Activated T-cell treated with anti-CD3 and anti-CD28 coated beads, Interleukin-2, amount 50 U/mL, for 1 hour (primary cell): Measurements from ENCODE around the gene MUC5B.
"Not testable (repeated sequence)": the region's sequence is repeated elsewhere in the genome, so short reads cannot be mapped to it uniquely, and the experiment has no call there.

Experiments used
- DNase-seq: peaks from one replicate; pipeline ENCODE4 v3.0.0-alpha.2; 2020

MUC5B gene, protein sequence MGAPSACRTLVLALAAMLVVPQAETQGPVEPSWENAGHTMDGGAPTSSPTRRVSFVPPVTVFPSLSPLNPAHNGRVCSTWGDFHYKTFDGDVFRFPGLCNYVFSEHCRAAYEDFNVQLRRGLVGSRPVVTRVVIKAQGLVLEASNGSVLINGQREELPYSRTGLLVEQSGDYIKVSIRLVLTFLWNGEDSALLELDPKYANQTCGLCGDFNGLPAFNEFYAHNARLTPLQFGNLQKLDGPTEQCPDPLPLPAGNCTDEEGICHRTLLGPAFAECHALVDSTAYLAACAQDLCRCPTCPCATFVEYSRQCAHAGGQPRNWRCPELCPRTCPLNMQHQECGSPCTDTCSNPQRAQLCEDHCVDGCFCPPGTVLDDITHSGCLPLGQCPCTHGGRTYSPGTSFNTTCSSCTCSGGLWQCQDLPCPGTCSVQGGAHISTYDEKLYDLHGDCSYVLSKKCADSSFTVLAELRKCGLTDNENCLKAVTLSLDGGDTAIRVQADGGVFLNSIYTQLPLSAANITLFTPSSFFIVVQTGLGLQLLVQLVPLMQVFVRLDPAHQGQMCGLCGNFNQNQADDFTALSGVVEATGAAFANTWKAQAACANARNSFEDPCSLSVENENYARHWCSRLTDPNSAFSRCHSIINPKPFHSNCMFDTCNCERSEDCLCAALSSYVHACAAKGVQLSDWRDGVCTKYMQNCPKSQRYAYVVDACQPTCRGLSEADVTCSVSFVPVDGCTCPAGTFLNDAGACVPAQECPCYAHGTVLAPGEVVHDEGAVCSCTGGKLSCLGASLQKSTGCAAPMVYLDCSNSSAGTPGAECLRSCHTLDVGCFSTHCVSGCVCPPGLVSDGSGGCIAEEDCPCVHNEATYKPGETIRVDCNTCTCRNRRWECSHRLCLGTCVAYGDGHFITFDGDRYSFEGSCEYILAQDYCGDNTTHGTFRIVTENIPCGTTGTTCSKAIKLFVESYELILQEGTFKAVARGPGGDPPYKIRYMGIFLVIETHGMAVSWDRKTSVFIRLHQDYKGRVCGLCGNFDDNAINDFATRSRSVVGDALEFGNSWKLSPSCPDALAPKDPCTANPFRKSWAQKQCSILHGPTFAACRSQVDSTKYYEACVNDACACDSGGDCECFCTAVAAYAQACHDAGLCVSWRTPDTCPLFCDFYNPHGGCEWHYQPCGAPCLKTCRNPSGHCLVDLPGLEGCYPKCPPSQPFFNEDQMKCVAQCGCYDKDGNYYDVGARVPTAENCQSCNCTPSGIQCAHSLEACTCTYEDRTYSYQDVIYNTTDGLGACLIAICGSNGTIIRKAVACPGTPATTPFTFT (N-terminal part only)

GRCh38 chr11:1222491-1223345 lies at the start of gene MUC5B:
Gene MUC5B, plus strand, starts transcription at chr11:1223066. Its CDS starts 58 bp downstream, at chr11:1223124.
- DNase-seq, result no peak

DNA sequence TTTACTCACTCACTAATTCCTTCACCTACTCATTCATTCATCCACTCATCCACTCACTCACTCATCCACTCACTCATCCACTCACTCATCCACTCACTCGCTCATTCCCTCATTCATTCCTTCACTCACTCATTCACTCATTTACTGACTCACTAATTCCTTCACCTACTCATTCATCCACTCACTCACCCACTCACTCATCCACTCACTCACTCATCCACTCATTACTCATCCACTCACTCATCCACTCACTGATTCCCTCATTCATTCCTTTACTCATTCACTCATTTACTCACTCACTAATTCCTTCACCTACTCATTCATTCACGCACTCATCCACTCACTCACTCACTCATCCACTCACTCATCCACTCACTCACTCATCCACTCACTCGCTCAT lies 49.5 kb upstream of the MUC5B start:
- DNase-seq, result not testable (repeated sequence)

DNA sequence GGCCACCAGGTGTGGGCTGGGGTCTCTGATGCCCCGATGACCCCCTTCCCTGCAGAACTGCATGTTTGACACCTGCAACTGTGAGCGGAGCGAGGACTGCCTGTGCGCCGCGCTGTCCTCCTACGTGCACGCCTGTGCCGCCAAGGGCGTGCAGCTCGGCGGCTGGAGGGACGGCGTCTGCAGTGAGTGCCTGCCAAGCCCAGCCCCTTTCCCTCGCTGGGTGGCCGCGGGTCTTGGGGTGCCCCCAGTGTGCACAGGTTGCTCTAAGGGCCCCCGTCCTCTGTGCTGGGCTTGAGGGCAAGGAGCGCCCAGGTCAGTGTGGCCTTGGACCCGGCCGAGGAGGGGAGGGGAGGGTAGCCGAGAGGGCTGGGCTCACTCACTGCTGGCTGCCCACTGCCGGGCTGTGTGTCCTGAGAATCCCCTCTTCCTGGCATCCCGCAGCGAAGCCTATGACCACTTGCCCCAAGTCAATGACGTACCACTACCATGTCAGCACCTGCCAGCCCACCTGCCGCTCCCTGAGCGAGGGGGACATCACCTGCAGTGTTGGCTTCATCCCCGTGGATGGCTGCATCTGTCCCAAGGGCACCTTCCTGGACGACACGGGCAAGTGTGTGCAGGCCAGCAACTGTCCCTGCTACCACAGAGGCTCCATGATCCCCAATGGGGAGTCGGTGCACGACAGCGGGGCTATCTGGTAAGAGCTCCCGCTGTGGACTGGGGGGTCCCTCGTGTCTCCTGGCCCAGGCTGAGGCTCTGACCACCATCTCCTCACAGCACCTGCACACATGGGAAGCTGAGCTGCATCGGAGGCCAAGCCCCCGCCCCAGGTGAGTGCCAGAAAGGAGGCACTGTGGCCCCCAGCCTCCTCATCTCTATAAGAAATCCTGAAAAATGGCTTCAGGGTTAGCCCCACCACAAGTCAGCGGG lies 48.2 kb upstream of the MUC5B start:
- DNase-seq, result no peak

DNA sequence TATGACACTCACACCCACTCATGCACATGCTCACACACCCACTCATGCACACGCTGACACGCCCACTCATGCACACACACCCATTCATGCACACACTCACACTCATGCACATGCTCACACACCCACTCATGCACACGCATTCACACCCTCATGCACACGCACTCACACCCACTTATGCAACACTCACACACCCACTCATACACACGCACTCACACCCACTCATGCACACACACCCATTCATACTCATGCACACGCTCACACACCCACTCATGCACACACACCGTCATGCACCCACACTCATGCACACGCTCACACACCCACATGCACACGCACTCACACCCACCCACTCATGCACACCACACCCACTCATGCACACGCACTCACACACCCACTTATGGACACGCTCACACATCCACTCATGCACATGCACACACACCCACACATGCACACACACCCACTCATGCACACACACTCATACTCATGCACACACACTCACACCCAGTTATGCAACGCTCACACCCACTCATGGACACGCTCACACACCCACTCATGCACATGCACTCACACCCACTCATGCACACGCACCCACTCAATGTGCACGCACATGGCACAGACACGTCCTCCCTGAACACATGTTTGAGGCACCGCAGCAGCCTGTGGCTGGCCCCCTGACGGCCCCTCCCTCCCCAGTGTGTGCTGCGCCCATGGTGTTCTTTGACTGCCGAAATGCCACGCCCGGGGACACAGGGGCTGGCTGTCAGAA lies 47.2 kb upstream of the MUC5B start:
- no peak for DNase-seq

GRCh38 chr11:1176224-1177019 lies 46.4 kb upstream of the MUC5B start:
- DNase-seq, result no peak

GRCh38 chr11:1177020-1177770 lies 45.7 kb upstream of the MUC5B start:
- no peak for DNase-seq

- no peak for DNase-seq
These were observed 45.1 kb upstream of the MUC5B start for GRCh38 chr11:1177771-1178090.

- no peak for DNase-seq
These were observed 44.5 kb upstream of the MUC5B start for GRCh38 chr11:1178201-1178885.

GRCh38 chr11:1178906-1179305 lies 44.0 kb upstream of the MUC5B start:
- no peak for DNase-seq

DNA sequence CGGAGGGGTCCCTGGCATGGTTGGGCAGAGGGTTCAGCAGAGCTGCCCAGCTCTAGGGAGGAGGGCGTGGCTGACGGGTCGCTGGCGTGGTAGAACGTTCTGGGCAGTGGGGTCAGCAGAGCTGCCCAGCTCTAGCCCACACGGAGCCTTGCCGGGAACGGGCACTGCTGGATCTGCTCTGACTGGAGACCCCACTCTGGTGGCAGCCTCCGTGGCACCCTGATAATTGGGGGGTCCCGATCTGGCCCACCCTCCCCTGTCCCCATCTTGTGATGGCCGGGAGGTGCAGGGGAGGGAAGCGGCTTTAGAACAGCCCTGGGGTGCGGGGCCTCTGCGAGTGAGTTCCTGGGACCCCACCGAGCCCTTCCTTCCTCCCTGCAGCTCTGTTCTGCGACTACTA lies 43.2 kb upstream of the MUC5B start:
- DNase-seq, result no peak

- DNase-seq, result no peak
These were observed 42.7 kb upstream of the MUC5B start for GRCh38 chr11:1180171-1180570.

GRCh38 chr11:1180947-1181391 lies 41.9 kb upstream of the MUC5B start:
- no peak for DNase-seq

- DNase-seq, result no peak
These were observed 41.4 kb upstream of the MUC5B start for GRCh38 chr11:1181420-1181819.

DNA sequence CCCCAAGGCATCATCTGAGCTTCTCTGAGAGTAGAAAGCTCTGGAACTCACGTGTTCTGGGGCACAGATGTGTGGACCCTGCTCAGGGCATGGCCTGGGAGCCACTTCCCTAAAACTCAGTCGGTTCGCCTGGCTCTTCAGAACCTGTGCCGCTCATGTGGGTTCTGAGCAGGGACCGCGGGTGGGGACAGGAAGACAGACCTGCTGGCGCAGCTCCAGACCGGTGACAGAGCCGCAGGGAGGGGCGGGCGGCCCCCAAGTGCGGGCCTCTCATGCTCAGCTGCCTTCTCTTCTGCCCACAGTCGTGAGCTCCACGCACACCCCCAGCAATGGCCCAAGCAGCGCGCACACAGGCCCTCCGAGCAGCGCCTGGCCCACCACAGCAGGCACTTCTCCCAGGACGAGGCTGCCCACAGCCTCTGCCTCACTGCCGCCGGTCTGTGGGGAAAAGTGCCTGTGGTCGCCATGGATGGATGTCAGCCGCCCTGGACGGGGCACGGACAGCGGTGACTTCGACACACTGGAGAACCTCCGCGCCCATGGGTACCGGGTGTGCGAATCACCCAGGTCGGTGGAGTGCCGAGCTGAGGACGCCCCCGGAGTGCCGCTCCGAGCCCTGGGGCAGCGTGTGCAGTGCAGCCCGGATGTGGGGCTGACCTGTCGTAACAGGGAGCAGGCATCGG lies 40.9 kb upstream of the MUC5B start:
- no peak for DNase-seq

DNA sequence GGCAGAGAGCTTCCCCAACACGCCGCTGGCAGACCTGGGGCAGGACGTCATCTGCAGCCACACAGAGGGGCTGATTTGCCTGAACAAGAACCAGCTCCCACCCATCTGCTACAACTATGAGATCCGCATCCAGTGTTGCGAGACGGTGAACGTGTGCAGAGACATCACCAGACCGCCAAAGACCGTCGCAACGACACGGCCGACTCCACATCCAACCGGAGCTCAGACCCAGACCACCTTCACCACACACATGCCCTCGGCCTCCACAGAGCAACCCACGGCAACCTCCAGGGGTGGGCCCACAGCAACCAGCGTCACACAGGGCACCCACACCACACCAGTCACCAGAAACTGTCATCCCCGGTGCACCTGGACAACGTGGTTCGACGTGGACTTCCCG lies 38.7 kb upstream of the MUC5B start:
- DNase-seq, result not testable (repeated sequence)

DNA sequence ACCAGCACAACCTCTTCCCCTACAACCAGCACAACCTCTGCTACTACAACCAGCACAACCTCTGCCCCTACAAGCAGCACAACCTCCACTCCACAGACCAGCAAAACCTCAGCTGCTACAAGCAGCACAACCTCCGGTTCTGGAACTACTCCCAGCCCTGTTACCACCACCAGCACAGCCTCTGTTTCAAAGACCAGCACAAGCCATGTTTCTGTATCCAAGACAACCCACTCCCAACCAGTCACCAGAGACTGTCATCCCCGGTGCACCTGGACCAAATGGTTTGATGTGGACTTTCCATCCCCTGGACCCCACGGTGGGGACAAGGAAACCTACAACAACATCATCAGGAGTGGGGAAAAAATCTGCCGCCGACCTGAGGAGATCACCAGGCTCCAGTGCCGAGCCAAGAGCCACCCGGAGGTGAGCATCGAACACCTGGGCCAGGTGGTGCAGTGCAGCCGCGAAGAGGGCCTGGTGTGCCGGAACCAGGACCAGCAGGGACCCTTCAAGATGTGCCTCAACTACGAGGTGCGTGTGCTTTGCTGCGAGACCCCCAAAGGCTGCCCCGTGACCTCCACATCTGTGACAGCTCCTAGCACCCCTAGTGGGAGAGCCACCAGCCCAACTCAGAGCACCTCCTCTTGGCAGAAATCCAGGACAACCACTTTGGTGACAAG lies 34.3 kb upstream of the MUC5B start:
- not testable (repeated sequence) for DNase-seq

DNA sequence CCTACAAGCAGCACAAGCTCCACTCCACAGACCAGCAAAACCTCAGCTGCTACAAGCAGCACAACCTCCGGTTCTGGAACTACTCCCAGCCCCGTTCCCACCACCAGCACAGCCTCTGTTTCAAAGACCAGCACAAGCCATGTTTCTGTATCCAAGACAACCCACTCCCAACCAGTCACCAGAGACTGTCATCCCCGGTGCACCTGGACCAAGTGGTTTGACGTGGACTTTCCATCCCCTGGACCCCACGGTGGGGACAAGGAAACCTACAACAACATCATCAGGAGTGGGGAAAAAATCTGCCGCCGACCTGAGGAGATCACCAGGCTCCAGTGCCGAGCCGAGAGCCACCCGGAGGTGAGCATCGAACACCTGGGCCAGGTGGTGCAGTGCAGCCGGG lies 33.0 kb upstream of the MUC5B start:
- not testable (repeated sequence) for DNase-seq
